H1 (cell line): ENCODE measurements around the gene TSEN54. TPM values are rescaled to one million over a fixed set of nuclear protein-coding genes. Genes with fewer than 3 reads are reported as not detected.

ENCODE experiments used
- CTCF ChIA-PET: fragments of 300-600 bp; sonication (Branson Sonifier 250); formaldehyde crosslinking; loops from one replicate; lab custom pipeline; 2021; ENCODE audit not compliant: partially characterized antibody; lab: Charles Lee
- POLR2A ChIA-PET: fragments of 300-600 bp; sonication (Branson Sonifier 250); formaldehyde crosslinking; loops from one replicate; lab custom pipeline; 2021; ENCODE audit warnings: inconsistent platforms; ENCODE audit not compliant: partially characterized antibody; lab: Charles Lee
- DNase-seq, 2 experiments: peaks; one replicate each; pipeline versions ENCODE4 v3.0.0 to v3.0.0-alpha.2; 2010 to 2022; ENCODE audit warnings: low spot score in 2 of 2, low read depth in 1 of 2, mixed read lengths in 1 of 2
- FAIRE-seq: peaks from 2 replicates; lab custom pipeline; 2011; peaks lifted over from hg19 to GRCh38; lab: Jason Lieb, UNC
- H2AFZ ChIP-seq: 2 replicates; pipeline ENCODE4 v1.8.1; 2012; ENCODE audit warnings: low read length, inconsistent platforms
- H2AK5ac ChIP-seq: 2 replicates; pipeline ENCODE4 v1.6.1; 2013; ENCODE audit warnings: low read depth, low read length
- H2BK120ac ChIP-seq: replicated peaks from 2 replicates; pipeline ENCODE3; 2013; ENCODE audit warnings: low read depth, low read length, inconsistent platforms
- H2BK12ac ChIP-seq: 2 replicates; pipeline ENCODE4 v1.6.1; 2013; ENCODE audit warnings: low read depth, low read length
- H2BK15ac ChIP-seq: 2 replicates; pipeline ENCODE4 v1.6.1; 2013; ENCODE audit warnings: low read length
- H2BK20ac ChIP-seq: 2 replicates; pipeline ENCODE4 v1.6.1; 2013; ENCODE audit warnings: low read length
- H2BK5ac ChIP-seq: 2 replicates; pipeline ENCODE4 v1.6.1; 2013; ENCODE audit warnings: low read depth, low read length
- H3K14ac ChIP-seq: 2 replicates; pipeline ENCODE4 v1.6.1; 2013; ENCODE audit warnings: inconsistent platforms; ENCODE audit not compliant: insufficient read length
- H3K18ac ChIP-seq: 2 replicates; pipeline ENCODE4 v1.6.1; 2013; ENCODE audit warnings: low read length; ENCODE audit errors: extremely low read depth
- H3K23ac ChIP-seq: 2 replicates; pipeline ENCODE4 v1.6.1; 2013; ENCODE audit warnings: inconsistent platforms; ENCODE audit not compliant: insufficient read length
- H3K23me2 ChIP-seq: 2 replicates; pipeline ENCODE4 v1.6.1; 2013; ENCODE audit warnings: low read depth, low read length
- H3K27ac ChIP-seq: 2 replicates; pipeline ENCODE4 v1.6.1; 2011; ENCODE audit warnings: low read depth, low read length, inconsistent platforms
- H3K27me3 ChIP-seq, 4 experiments: replicated peaks in 1 of 4; 1 replicate in 1 of 4; 2 replicates in 3 of 4; pipeline versions ENCODE4 v1.6.1 to v1.8.1; 2011 to 2013; ENCODE audit warnings: low read length in 3 of 4, mild to moderate bottlenecking in 3 of 4, inconsistent platforms in 2 of 4, mixed read lengths in 2 of 4, moderate library complexity in 1 of 4; ENCODE audit not compliant: control insufficient read depth in 3 of 4, insufficient read depth in 3 of 4; ENCODE audit errors: extremely low read depth in 1 of 4
- H3K36me3 ChIP-seq, 4 experiments: 2 replicates each; pipeline versions ENCODE4 v1.6.1 to v1.8.1; 2011 to 2013; ENCODE audit warnings: mild to moderate bottlenecking in 4 of 4, low read length in 3 of 4, moderate library complexity in 2 of 4, control low read depth in 1 of 4, inconsistent platforms in 1 of 4; ENCODE audit not compliant: insufficient read depth in 4 of 4, control insufficient read depth in 2 of 4
- H3K4ac ChIP-seq: replicated peaks from 2 replicates; pipeline ENCODE3; 2013; ENCODE audit warnings: low read length, low read depth, mixed read lengths, inconsistent platforms; ENCODE audit not compliant: insufficient read length
- H3K4me1 ChIP-seq, 4 experiments: replicated peaks in 1 of 4; 1 replicate in 1 of 4; 2 replicates in 3 of 4; pipeline versions ENCODE4 v1.6.1 to v1.8.1; 2011 to 2013; ENCODE audit warnings: low read length in 3 of 4, inconsistent platforms in 2 of 4, mixed read lengths in 1 of 4; ENCODE audit not compliant: insufficient read depth in 4 of 4, control insufficient read depth in 3 of 4
- H3K4me2 ChIP-seq, 2 experiments: 2 replicates each; pipeline versions ENCODE4 v1.6.1 to v1.8.1; 2011 to 2013; ENCODE audit warnings: low read depth in 2 of 2, low read length in 2 of 2, control low read depth in 1 of 2, inconsistent platforms in 1 of 2, mild to moderate bottlenecking in 1 of 2; ENCODE audit not compliant: insufficient read depth in 1 of 2
- H3K4me3 ChIP-seq, 4 experiments: fragments of 200-600, 300-600 bp in 1 of 4; sonication (generic), shearing (Covaris generic), sonication (Bioruptor Twin) in 1 of 4; 2 replicates each; pipeline versions ENCODE4 v1.5.1 to v1.8.1; 2011 to 2016; ENCODE audit warnings: low read length in 4 of 4, low read depth in 3 of 4, control low read depth in 2 of 4, inconsistent platforms in 2 of 4, mild to moderate bottlenecking in 2 of 4, mixed read lengths in 1 of 4, moderate library complexity in 1 of 4; ENCODE audit not compliant: insufficient read depth in 2 of 4; ENCODE audit errors: extremely low read depth in 1 of 4
- H3K56ac ChIP-seq: replicated peaks from 2 replicates; pipeline ENCODE3; 2013; ENCODE audit warnings: low read depth, mild to moderate bottlenecking, mixed read lengths, low read length, inconsistent platforms; ENCODE audit not compliant: insufficient read length
- H3K79me1 ChIP-seq: 2 replicates; pipeline ENCODE4 v1.6.1; 2013; ENCODE audit warnings: low read depth, low read length, control low read depth
- H3K79me2 ChIP-seq, 2 experiments: 2 replicates each; pipeline versions ENCODE4 v1.6.1 to v1.8.1; 2012 to 2013; ENCODE audit warnings: low read length in 2 of 2, mild to moderate bottlenecking in 2 of 2, inconsistent platforms in 1 of 2; ENCODE audit not compliant: insufficient read depth in 2 of 2, control insufficient read depth in 1 of 2
- H3K9ac ChIP-seq, 4 experiments: replicated peaks in 1 of 4; 1 replicate in 1 of 4; 2 replicates in 3 of 4; pipeline versions ENCODE4 v1.6.1 to v1.8.1; 2011 to 2013; ENCODE audit warnings: low read depth in 3 of 4, low read length in 3 of 4, control low read depth in 2 of 4, mild to moderate bottlenecking in 2 of 4, moderate library complexity in 2 of 4, inconsistent platforms in 1 of 4; ENCODE audit errors: extremely low read depth in 1 of 4
- H3K9me3 ChIP-seq, 2 experiments: 2 replicates each; pipeline versions ENCODE4 v1.6.1 to v1.8.1; 2012 to 2013; ENCODE audit warnings: mild to moderate bottlenecking in 2 of 2, moderate library complexity in 2 of 2, control low read depth in 1 of 2, inconsistent platforms in 1 of 2, low read depth in 1 of 2, low read length in 1 of 2, mixed read lengths in 1 of 2; ENCODE audit not compliant: insufficient read depth in 2 of 2
- H4K20me1 ChIP-seq, 2 experiments: replicated peaks in 1 of 2; 2 replicates each; pipeline versions ENCODE3 to v1.8.1; 2011 to 2013; ENCODE audit warnings: inconsistent platforms in 2 of 2, low read length in 2 of 2, mild to moderate bottlenecking in 1 of 2; ENCODE audit not compliant: insufficient read depth in 2 of 2, control insufficient read depth in 1 of 2
- H4K5ac ChIP-seq: 2 replicates; pipeline ENCODE4 v1.6.1; 2013; ENCODE audit warnings: low read length, low read depth, mixed read lengths, inconsistent platforms; ENCODE audit not compliant: insufficient read length
- H4K8ac ChIP-seq: 2 replicates; pipeline ENCODE4 v1.8.0; 2013; ENCODE audit warnings: mild to moderate bottlenecking, moderate library complexity, low read length, inconsistent platforms; ENCODE audit not compliant: insufficient read depth; ENCODE audit errors: extremely low read depth
- H4K91ac ChIP-seq: replicated peaks from 2 replicates; pipeline ENCODE3; 2013; ENCODE audit warnings: low read length, mixed read lengths, inconsistent platforms; ENCODE audit not compliant: insufficient read length
- CBX8 ChIP-seq: fragments of 300-800, 300-1000 bp; sonication (generic); IDR thresholded peaks from 2 replicates; pipeline ENCODE4 v1.7.1; 2016; ENCODE audit warnings: low read depth, low read length, borderline replicate concordance
- CHD1 ChIP-seq: IDR thresholded peaks from 2 replicates; pipeline ENCODE4 v1.6.1; 2012; ENCODE audit warnings: low read depth, low read length, improper control_type of control experiment
- EGR1 ChIP-seq: IDR thresholded peaks from 2 replicates; pipeline ENCODE4 v1.6.1; 2011; ENCODE audit warnings: low read depth, low read length, borderline replicate concordance
- EP300 ChIP-seq, 2 experiments: IDR thresholded peaks; 1 replicate in 1 of 2; 2 replicates in 1 of 2; pipeline ENCODE4 v1.6.1; 2011 to 2012; ENCODE audit warnings: low read depth in 2 of 2, low read length in 2 of 2, mild to moderate bottlenecking in 2 of 2, borderline replicate concordance in 1 of 2, inconsistent platforms in 1 of 2, moderate library complexity in 1 of 2
- EZH2 ChIP-seq: fragments of 200-600 bp; sonication (generic); IDR thresholded peaks from 2 replicates; pipeline ENCODE4 v1.7.1; 2012; ENCODE audit warnings: low read depth, mild to moderate bottlenecking, moderate library complexity, low read length, inconsistent platforms; ENCODE audit not compliant: severe bottlenecking
- GTF2F1 ChIP-seq: IDR thresholded peaks from 2 replicates; pipeline ENCODE4 v1.6.1; 2012; ENCODE audit warnings: low read depth, low read length, improper control_type of control experiment, borderline replicate concordance
- NANOG ChIP-seq: IDR thresholded peaks from 2 replicates; pipeline ENCODE4 v1.6.1; 2011; ENCODE audit warnings: low read length, low read depth, mild to moderate bottlenecking, inconsistent platforms; ENCODE audit not compliant: insufficient read depth, poor library complexity, severe bottlenecking
- POLR2AphosphoS5 ChIP-seq: IDR thresholded peaks from 2 replicates; pipeline ENCODE4 v1.6.1; 2011; ENCODE audit warnings: low read depth, low read length
- POU5F1 ChIP-seq: IDR thresholded peaks from 2 replicates; pipeline ENCODE4 v1.6.1; 2011; ENCODE audit warnings: low read depth, mild to moderate bottlenecking, low read length, moderate library complexity
- RBBP5 ChIP-seq: IDR thresholded peaks from 2 replicates; pipeline ENCODE4 v1.7.1; 2012; ENCODE audit warnings: low read depth, mild to moderate bottlenecking, inconsistent platforms, low read length, moderate library complexity, borderline replicate concordance
- RNF2 ChIP-seq: fragments of 200-900, 300-1000 bp; sonication (generic); IDR thresholded peaks from 2 replicates; pipeline ENCODE4 v1.7.1; 2016; ENCODE audit warnings: borderline replicate concordance, low read depth, mild to moderate bottlenecking, antibody characterized with exemption, low read length; ENCODE audit not compliant: poor library complexity, severe bottlenecking; ENCODE audit errors: missing control alignments
- SP4 ChIP-seq: IDR thresholded peaks from 2 replicates; pipeline ENCODE4 v1.6.1; 2012; ENCODE audit warnings: low read length, inconsistent platforms
- WGBS, 2 experiments: shearing (Covaris generic) in 1 of 2; methylation state at CpG; one replicate each; pipeline versions ENCODE4 v1.1.6 to v1.1.7; 2013 to 2015; ENCODE audit warnings: low lambda C conversion rate in 2 of 2, mixed read lengths in 2 of 2, inconsistent platforms in 1 of 2, low coverage in 1 of 2, missing lambda C conversion rate in 1 of 2; ENCODE audit not compliant: insufficient replicate concordance in 2 of 2, insufficient coverage in 1 of 2, insufficient read length in 1 of 2; ENCODE audit errors: extremely low coverage in 1 of 2, missing lambda C conversion rate in 1 of 2; 5-methylcytosine and 5-hydroxymethylcytosine counted together
- polyA plus RNA-seq, 7 experiments: library from polyadenylated mRNA; depleted of rRNA in 3 of 7; stranded (reverse) in 5 of 7; unstranded in 2 of 7; fragments of >200 nt in 5 of 7; fragments of 200-250 nt in 2 of 7; gene quantifications; 1 replicate in 5 of 7; 2 replicates in 1 of 7; 4 replicates in 1 of 7; pipeline versions ENCODE4 v1.2.1 to v1.2.3, GENCODE V29; 2011 to 2013; ENCODE audit warnings: missing spikeins in 2 of 7, mixed read lengths in 2 of 7
- total RNA-seq: library from RNA; stranded (reverse); fragmentation: NEBNext Ultra II Directional; extraction: Animal tissue kit (Norgen Biotek cat#: 25700); gene quantifications from 2 replicates; pipeline ENCODE4 v1.2.1, GENCODE V29; 2021

Gene TSEN54
- total and polyA plus RNA-seq, 2 of the 8 experiments (the other 6 are each of a cell fraction or from before 2014, with no cell fraction given): 43.6 to 60.3 TPM

GRCh38 chr17:75486151-75486550 lies 30.2 kb upstream of the TSEN54 start:
- H2BK12ac ChIP-seq: no peak overlapping the region
- peaks cover 0 to 2% (median 0%) of the 10 kb centered on the region in 4 experiments; a peak in 1 of 8 replicates for H3K36me3 ChIP-seq
- peaks cover 0 to 1% (median 0%) of the 10 kb centered on the region in 4 experiments; a peak in 3 of 7 replicates for H3K4me1 ChIP-seq
- H4K91ac ChIP-seq: no peak overlapping the region
- no peak overlapping the region for H3K23ac ChIP-seq
- H3K4me3 ChIP-seq: no peak overlapping the region
- peaks cover 0 to 9% of the 10 kb centered on the region in 2 experiments for H4K20me1 ChIP-seq
- H2BK15ac ChIP-seq: no peak overlapping the region
- H3K4ac ChIP-seq: no peak overlapping the region
- H3K18ac ChIP-seq: no peak overlapping the region
- no peak overlapping the region for H3K56ac ChIP-seq
- H4K8ac ChIP-seq: no peak overlapping the region
- H4K5ac ChIP-seq: no peak overlapping the region
- H2AFZ ChIP-seq: no peak overlapping the region
- H3K4me2 ChIP-seq: no peak overlapping the region
- no peak for FAIRE-seq
- H2BK5ac ChIP-seq: no peak overlapping the region
- CTCF ChIA-PET: interaction anchor here (0.5 to 3.3 kb wide), 10 partner anchors 9 to 372 kb away, joined by 3 to 13 read pairs (median 4); no protein-coding TSS in a partner anchor
- POLR2A ChIA-PET: interaction anchor here (0.5 to 1.1 kb wide), 6 partner anchors 12 to 386 kb away, joined by 3 to 5 read pairs (median 3); no protein-coding TSS in a partner anchor
- H3K23me2 ChIP-seq: no peaks in the 10 kb centered on the region
- no peaks in the 10 kb centered on the region for H3K9me3 ChIP-seq
- H3K9ac ChIP-seq: no peak overlapping the region
- no peak overlapping the region for H3K27ac ChIP-seq
- no peaks in the 10 kb centered on the region for H3K27me3 ChIP-seq
- no peak overlapping the region for H2BK20ac ChIP-seq
- H2BK120ac ChIP-seq: no peak overlapping the region
- no peak overlapping the region for H3K14ac ChIP-seq
- no peaks in the 10 kb centered on the region for H3K79me2 ChIP-seq
- no peak overlapping the region for H2AK5ac ChIP-seq
- DNase-seq: no peak
- H3K79me1 ChIP-seq: no peaks in the 10 kb centered on the region; the same call in none of the 2 replicates
- WGBS, 2 experiments: 96% methylated on average over 12 of the region's 14 CpGs; no CpG with 5 or more reads in 1 of the 2 experiments
- TF ChIP-seq GTF2F1 (no peak), RNF2 (no peak), CHD1 (no peak), POLR2AphosphoS5 (no peak), EGR1 (no peak), POU5F1 (no peak), RBBP5 (no peak), CBX8 (no peak), EP300 (IDR thresholded peaks at IDR 0.05; ENCODE audit: borderline replicate concordance in 1 of 2, low read depth in 2 of 2, low read length in 2 of 2) (no peak), EZH2 (no peak), NANOG (no peak), SP4 (no peak)
